GM20431 (cell line): ENCODE measurements around the gene GNAS.
"Not testable (repeated sequence)": the region's sequence is repeated elsewhere in the genome, so short reads cannot be mapped to it uniquely, and the experiment has no call there.

ENCODE experiments used
- in situ Hi-C: fragments of 300-500 bp; cut with MseI, MboI; formaldehyde crosslinking; loops from one replicate; pipeline ENCODE4 v1.15.0; 2020; ENCODE audit warnings: low sequenced_read_pairs; ENCODE audit not compliant: unreplicated experiment

The GNAS gene

GRCh38 chr20:58825450-58825849 is 27.1 kb upstream of the GNAS start:
- in situ Hi-C loops, result no loop called here

GRCh38 chr20:58826271-58826670 is 26.2 kb upstream of the GNAS start:
- in situ Hi-C loops, result no loop called here

- in situ Hi-C loops, result no loop called here
Observed at GRCh38 chr20:58828136-58828535, 24.4 kb upstream of the GNAS start.

- in situ Hi-C loops, result not testable (repeated sequence)
Observed at GRCh38 chr20:58828804-58829203, 23.7 kb upstream of the GNAS start.

GRCh38 chr20:58829531-58829941 is 23.0 kb upstream of the GNAS start:
- in situ Hi-C loops, result no loop called here

GRCh38 chr20:58832457-58832856 is 20.1 kb upstream of the GNAS start:
- in situ Hi-C loops, result no loop called here

- in situ Hi-C loops, result no loop called here
Observed at GRCh38 chr20:58833921-58834320, 18.6 kb upstream of the GNAS start.

- in situ Hi-C loops, result no loop called here
Observed at GRCh38 chr20:58835231-58835630, 17.3 kb upstream of the GNAS start.

- in situ Hi-C loops, result no loop called here
Observed at GRCh38 chr20:58836616-58837204, 15.8 kb upstream of the GNAS start.

- in situ Hi-C loops, result no loop called here
Observed at GRCh38 chr20:58837717-58838116, 14.8 kb upstream of the GNAS start.

- in situ Hi-C loops, result no loop called here
Observed at GRCh38 chr20:58838174-58838573, 14.3 kb upstream of the GNAS start.

GRCh38 chr20:58839474-58839874 is 13.0 kb upstream of the GNAS start:
- in situ Hi-C loops, result no loop called here

GRCh38 chr20:58839991-58840747 is 12.3 kb upstream of the GNAS start:
- in situ Hi-C loops, result no loop called here

- in situ Hi-C loops, result no loop called here
Observed at GRCh38 chr20:58840816-58841538, 11.5 kb upstream of the GNAS start.

GRCh38 chr20:58841539-58842264 is 10.8 kb upstream of the GNAS start:
- in situ Hi-C loops, result no loop called here

GRCh38 chr20:58842276-58842675 is 10.2 kb upstream of the GNAS start:
- in situ Hi-C loops, result no loop called here

- in situ Hi-C loops, result no loop called here
Observed at GRCh38 chr20:58843128-58843556, 9.4 kb upstream of the GNAS start.

- in situ Hi-C loops, result no loop called here
Observed at GRCh38 chr20:58845706-58846105, 6.8 kb upstream of the GNAS start.

GRCh38 chr20:58847463-58847862 is 5.1 kb upstream of the GNAS start:
- in situ Hi-C loops, result no loop called here

GRCh38 chr20:58850693-58851174 is 1.8 kb upstream of the GNAS start, which contains the start of gene GNAS-AS1:
Gene GNAS-AS1 (minus strand): TSS chr20:58850902.
- in situ Hi-C loops, result loop anchor here (25.0 kb wide), 2 partner anchors 237 to 612 kb away; no protein-coding TSS in a partner anchor
